Mammary epithelial cell (primary cell): ENCODE data around the gene GPR161.

Source experiments
- CTCF ChIP-seq, 2 donors: IDR thresholded peaks in 1 of 2; conservative IDR thresholded peaks in 1 of 2; 2 replicates each; pipeline ENCODE4 v1.5.1; 2011 to 2012; ENCODE audit warnings: inconsistent platforms in 2 of 2, low read length in 2 of 2, mild to moderate bottlenecking in 2 of 2, control low read depth in 1 of 2, low read depth in 1 of 2; ENCODE audit not compliant: insufficient read depth in 1 of 2; ENCODE audit errors: extremely low read depth in 1 of 2
- EZH2 ChIP-seq: IDR thresholded peaks from 2 replicates; pipeline ENCODE4 v1.6.1; 2012; ENCODE audit warnings: low read length, inconsistent platforms, borderline replicate concordance

GRCh38 chr1:168104535-168104934 is 32.2 kb downstream of the GPR161 start:
- no peak for TF ChIP-seq CTCF (conservative IDR thresholded peaks at IDR 0.05 in 1 of 2, IDR thresholded peaks at IDR 0.05 in 1 of 2; ENCODE audit: extremely low read depth in 1 of 2, insufficient read depth in 1 of 2, low read depth in 1 of 2, low read length in 2 of 2)
- TF ChIP-seq EZH2: no peak
